Measurements from ENCODE around the gene PTPRD.

PTPRD gene

GRCh38 chr9:9730174-9730573, 882.6 kb downstream of the PTPRD start:
- DNase-seq: no peak

- DNase-seq: no peak
Observed at GRCh38 chr9:9729082-9729481, 883.7 kb downstream of the PTPRD start.

GRCh38 chr9:9719373-9720112, 893.3 kb downstream of the PTPRD start:
- DNase-seq: no peak

GRCh38 chr9:9718691-9719090, 894.1 kb downstream of the PTPRD start:
- DNase-seq: no peak

- no peak for DNase-seq
Observed at GRCh38 chr9:9679433-9679832, 933.4 kb downstream of the PTPRD start.

GRCh38 chr9:9674461-9674860, 938.3 kb downstream of the PTPRD start:
- no peak for DNase-seq

GRCh38 chr9:9670454-9670853, 942.3 kb downstream of the PTPRD start:
- no peak for DNase-seq

GRCh38 chr9:9645006-9645405, 967.8 kb downstream of the PTPRD start:
- no peak for DNase-seq

GRCh38 chr9:9631284-9631683, 981.5 kb downstream of the PTPRD start:
- no peak for DNase-seq

- no peak for DNase-seq
Observed at GRCh38 chr9:9625248-9625647, 987.6 kb downstream of the PTPRD start.

GRCh38 chr9:9623506-9623905, 989.3 kb downstream of the PTPRD start:
- no peak for DNase-seq

- DNase-seq: no peak
Observed at GRCh38 chr9:9621355-9621940, 991.4 kb downstream of the PTPRD start.

GRCh38 chr9:9620736-9621135, 992.1 kb downstream of the PTPRD start:
- no peak for DNase-seq

GRCh38 chr9:9615086-9615485, 997.7 kb downstream of the PTPRD start:
- no peak for DNase-seq

- DNase-seq: no peak
Observed at GRCh38 chr9:9614607-9615006, 998.2 kb downstream of the PTPRD start.

- no peak for DNase-seq
Observed at GRCh38 chr9:9612755-9613154, 1000.0 kb downstream of the PTPRD start.

GRCh38 chr9:9612270-9612669, 1000.5 kb downstream of the PTPRD start:
- DNase-seq: no peak

- DNase-seq: no peak
Observed at GRCh38 chr9:9605681-9606080, 1007.1 kb downstream of the PTPRD start.

GRCh38 chr9:9603345-9603744, 1009.5 kb downstream of the PTPRD start:
- no peak for DNase-seq

- DNase-seq: peak; percentile 33 to 50
Observed at GRCh38 chr9:9598723-9599122, 1014.1 kb downstream of the PTPRD start.

GRCh38 chr9:9592104-9592503, 1020.7 kb downstream of the PTPRD start:
- no peak for DNase-seq

- no peak for DNase-seq
Observed at GRCh38 chr9:9585920-9586319, 1026.9 kb downstream of the PTPRD start.

GRCh38 chr9:9574080-9574479, 1038.7 kb downstream of the PTPRD start:
- no peak for DNase-seq

- DNase-seq: no peak
Observed at GRCh38 chr9:9565700-9566099, 1047.1 kb downstream of the PTPRD start.

GRCh38 chr9:9563817-9564216, 1049.0 kb downstream of the PTPRD start:
- no peak for DNase-seq
